ENCODE results near the gene OR6C68.

GRCh38 chr12:55472264-55472663, 19.9 kb upstream of the OR6C68 start:
- TF ChIP-seq POLR2AphosphoS5 (IDR thresholded peaks at IDR 0.05; ENCODE audit: low read depth, low read length), result no peak
- TF ChIP-seq USF2 (IDR thresholded peaks at IDR 0.05; ENCODE audit: low read length), result no peak

All from H1 (cell line).